Stimulated activated CD4-positive, alpha-beta T cell treated with anti-CD3 and anti-CD28 coated beads, Interleukin-15, amount 100 ng/mL, for 1 hour (primary cell): Measurements from ENCODE around the gene ZNF273.
"Not testable (repeated sequence)": the region's sequence is repeated elsewhere in the genome, so short reads cannot be mapped to it uniquely, and the experiment has no call there.

Experiments used
- DNase-seq, 2 donors: peaks; one replicate each; pipeline ENCODE4 v3.0.0-alpha.2; 2020; ENCODE audit warnings: low read depth in 1 of 2, low spot score in 1 of 2

The ZNF273 gene

GRCh38 chr7:64902806-64903721 is at the start of gene ZNF273:
ZNF273 (plus strand) TSS chr7:64903273; CDS start chr7:64903318, 45 bp downstream.
- peak; percentile 76 to 77 for DNase-seq

GRCh38 chr7:64853679-64854078 is 49.4 kb upstream of the ZNF273 start:
- no peak for DNase-seq

- DNase-seq: no peak
Measured at GRCh38 chr7:64854969-64855368, 48.1 kb upstream of the ZNF273 start.

- no peak for DNase-seq
Measured at GRCh38 chr7:64863021-64863420, 40.1 kb upstream of the ZNF273 start.

- DNase-seq: not testable (repeated sequence)
Measured at GRCh38 chr7:64863530-64863929, 39.5 kb upstream of the ZNF273 start.

- DNase-seq: no peak
Measured at GRCh38 chr7:64863969-64864368, 39.1 kb upstream of the ZNF273 start.

GRCh38 chr7:64867863-64868440 is 35.1 kb upstream of the ZNF273 start:
- no peak for DNase-seq

GRCh38 chr7:64868499-64868898 is 34.6 kb upstream of the ZNF273 start:
- no peak for DNase-seq

- no peak for DNase-seq
Measured at GRCh38 chr7:64869121-64869725, 33.9 kb upstream of the ZNF273 start.

GRCh38 chr7:64869912-64870562 is 33.0 kb upstream of the ZNF273 start:
- DNase-seq: no peak

GRCh38 chr7:64870656-64871055 is 32.4 kb upstream of the ZNF273 start:
- no peak for DNase-seq

GRCh38 chr7:64871761-64872160 is 31.3 kb upstream of the ZNF273 start:
- no peak for DNase-seq

- DNase-seq: no peak
Measured at GRCh38 chr7:64872351-64873154, 30.5 kb upstream of the ZNF273 start.

- DNase-seq: no peak
Measured at GRCh38 chr7:64873155-64873500, 29.9 kb upstream of the ZNF273 start.

GRCh38 chr7:64873517-64873916 is 29.6 kb upstream of the ZNF273 start:
- no peak for DNase-seq

- no peak for DNase-seq
Measured at GRCh38 chr7:64874114-64874513, 29.0 kb upstream of the ZNF273 start.

GRCh38 chr7:64874562-64875250 is 28.4 kb upstream of the ZNF273 start:
- DNase-seq: no peak

- no peak for DNase-seq
Measured at GRCh38 chr7:64875258-64875657, 27.8 kb upstream of the ZNF273 start.

- no peak for DNase-seq
Measured at GRCh38 chr7:64875658-64876406, 27.2 kb upstream of the ZNF273 start.
